WTC11 (cell line): ENCODE data around the gene RP2. TPM values are rescaled to one million over a fixed set of nuclear protein-coding genes. Genes with fewer than 3 reads are reported as not detected.

ENCODE experiments used
- ATAC-seq: fragments of 200-7000 bp; cut with Tn5 transposase; 2 replicates; pipeline ENCODE4 v1.10.0; 2021; ENCODE audit warnings: mild to moderate bottlenecking, moderate library complexity
- CTCF ChIA-PET: fragments of 300-600 bp; sonication (Branson Sonifier 250); formaldehyde crosslinking; loops from one replicate; lab custom pipeline; 2021; ENCODE audit warnings: antibody characterized with exemption; lab: Charles Lee
- POLR2A ChIA-PET: fragments of 350-600 bp; sonication (Branson Sonifier 250); formaldehyde crosslinking; loops from one replicate; lab custom pipeline; 2021; ENCODE audit warnings: antibody characterized with exemption; lab: Charles Lee
- DNase-seq: peaks from one replicate; pipeline ENCODE4 v3.0.0; 2021; ENCODE audit warnings: low spot score
- H3K27ac Mint-ChIP-seq: 2 replicates; pipeline ENCODE4 v1.8.0; 2021; ENCODE audit warnings: mixed read lengths
- H3K27me3 Mint-ChIP-seq: 2 replicates; pipeline ENCODE4 v1.8.0; 2021; ENCODE audit warnings: low read depth, mild to moderate bottlenecking, moderate library complexity, mixed read lengths
- H3K36me3 Mint-ChIP-seq: 2 replicates; pipeline ENCODE4 v1.8.0; 2021; ENCODE audit warnings: mixed read lengths
- H3K4me1 Mint-ChIP-seq: 2 replicates; pipeline ENCODE4 v1.8.0; 2022; ENCODE audit warnings: mixed read lengths
- H3K4me3 Mint-ChIP-seq: 2 replicates; pipeline ENCODE4 v1.8.0; 2021; ENCODE audit warnings: mild to moderate bottlenecking, moderate library complexity, mixed read lengths
- H3K9me3 Mint-ChIP-seq: 2 replicates; pipeline ENCODE4 v1.8.0; 2021; ENCODE audit warnings: mixed read lengths
- CBFB ChIP-seq: sonication (generic); formaldehyde crosslinking; IDR thresholded peaks from 2 replicates; pipeline ENCODE4 v1.8.1; 2022; ENCODE audit warnings: mild to moderate bottlenecking, low read depth, missing genetic modification reagents
- FOXJ3 ChIP-seq: sonication (generic); formaldehyde crosslinking; IDR thresholded peaks from 2 replicates; pipeline ENCODE4 v1.9.0; 2021; ENCODE audit warnings: missing genetic modification reagents, mild to moderate bottlenecking, borderline replicate concordance
- FOXK1 ChIP-seq: sonication (generic); formaldehyde crosslinking; IDR thresholded peaks from 2 replicates; pipeline ENCODE4 v1.8.0; 2022; ENCODE audit warnings: mild to moderate bottlenecking, moderate library complexity, missing genetic modification reagents
- GABPB1 ChIP-seq: sonication (generic); formaldehyde crosslinking; IDR thresholded peaks from 2 replicates; pipeline ENCODE4 v1.8.1; 2023; ENCODE audit warnings: mild to moderate bottlenecking, missing genetic modification reagents
- GRHL2 ChIP-seq: fragments of 250-450 bp; sonication (Bioruptor Pico); IDR thresholded peaks from 2 replicates; pipeline ENCODE4 v1.8.0; 2022; ENCODE audit warnings: mild to moderate bottlenecking, moderate library complexity; ENCODE audit not compliant: insufficient replicate concordance, severe bottlenecking
- KAT7 ChIP-seq: sonication (generic); formaldehyde crosslinking; IDR thresholded peaks from 2 replicates; pipeline ENCODE4 v1.8.1; 2023; ENCODE audit warnings: missing genetic modification reagents, mild to moderate bottlenecking, borderline replicate concordance
- NFE2L1 ChIP-seq: sonication (generic); formaldehyde crosslinking; IDR thresholded peaks from 2 replicates; pipeline ENCODE4 v1.8.1; 2023; ENCODE audit warnings: missing genetic modification reagents
- NR1H2 ChIP-seq: sonication (generic); formaldehyde crosslinking; IDR thresholded peaks from 2 replicates; pipeline ENCODE4 v1.9.0; 2021; ENCODE audit warnings: mild to moderate bottlenecking, moderate library complexity, missing genetic modification reagents
- NR3C1 ChIP-seq: sonication (generic); formaldehyde crosslinking; conservative IDR thresholded peaks from 2 replicates; pipeline ENCODE4 v1.8.1; 2023; ENCODE audit warnings: low read depth, mild to moderate bottlenecking, missing genetic modification reagents
- SP1 ChIP-seq: sonication (generic); formaldehyde crosslinking; conservative IDR thresholded peaks from 2 replicates; pipeline ENCODE4 v1.8.1; 2022; ENCODE audit warnings: missing genetic modification reagents
- total RNA-seq: library from RNA; stranded (reverse); gene quantifications from 3 replicates; pipeline ENCODE4 v1.2.3, GENCODE V29; 2021
- TF ChIP-seq, protein P1 (sequence below): sonication (generic); formaldehyde crosslinking; IDR thresholded peaks from 2 replicates; pipeline ENCODE4 v1.8.1; 2023; ENCODE audit warnings: mild to moderate bottlenecking, moderate library complexity, missing genetic modification reagents
- TF ChIP-seq, protein P2 (sequence below): sonication (generic); formaldehyde crosslinking; IDR thresholded peaks from 2 replicates; pipeline ENCODE4 v1.8.0; 2022; ENCODE audit warnings: mild to moderate bottlenecking, missing genetic modification reagents
- TF ChIP-seq, protein P3 (sequence below): fragments of 250-450 bp; sonication (Bioruptor Pico); IDR thresholded peaks from 2 replicates; pipeline ENCODE4 v1.9.0; 2021; ENCODE audit warnings: moderate library complexity, mild to moderate bottlenecking, inconsistent platforms, borderline replicate concordance
- TF ChIP-seq, protein P4 (sequence below): fragments of 250-450 bp; sonication (Bioruptor Pico); conservative IDR thresholded peaks from 2 replicates; pipeline ENCODE4 v1.9.0; 2021; ENCODE audit warnings: mild to moderate bottlenecking
- TF ChIP-seq, protein P5 (sequence below): sonication (generic); formaldehyde crosslinking; IDR thresholded peaks from 2 replicates; pipeline ENCODE4 v1.8.1; 2022; ENCODE audit warnings: mild to moderate bottlenecking, missing genetic modification reagents, moderate library complexity, borderline replicate concordance
- TF ChIP-seq, protein P6 (sequence below): fragments of 250-450 bp; sonication (Bioruptor Pico); IDR thresholded peaks from 2 replicates; pipeline ENCODE4 v1.9.0; 2021; ENCODE audit warnings: mild to moderate bottlenecking
- TF ChIP-seq, protein P7 (sequence below): fragments of 250-450 bp; sonication (Bioruptor Pico); IDR thresholded peaks from 2 replicates; pipeline ENCODE4 v1.9.0; 2021; ENCODE audit warnings: mild to moderate bottlenecking

The RP2 gene
- total RNA-seq, 1 experiment from 2014 or later: 6.9 TPM

DNA sequence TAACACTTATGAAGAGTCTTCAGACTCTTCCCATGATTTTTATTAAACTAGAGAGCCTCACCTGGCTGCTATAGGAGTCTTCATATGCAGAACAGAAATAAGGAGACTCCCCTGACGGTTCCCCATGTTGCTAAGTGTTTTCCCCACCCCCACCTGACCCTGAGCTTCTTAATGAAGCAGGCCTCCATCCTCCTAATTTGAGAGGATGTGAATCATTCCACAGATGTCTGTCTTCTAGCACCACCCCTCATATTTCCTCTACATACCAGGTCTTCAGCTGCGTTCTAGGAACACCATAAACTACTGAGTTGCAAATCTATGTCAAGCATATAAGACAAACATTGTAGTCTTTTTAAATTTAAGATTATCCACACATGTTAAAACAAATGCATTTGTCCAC, 36.9 kb downstream of the RP2 start:
- Mint-ChIP-seq H3K9me3 (no peaks in the 10 kb centered on the region), H3K27ac (no peak overlapping the region), H3K4me1 (peaks cover 19% of the 10 kb centered on the region), H3K4me3 (no peak overlapping the region), H3K36me3 (peaks cover 3% of the 10 kb centered on the region), H3K27me3 (no peaks in the 10 kb centered on the region)
- no peak for ATAC-seq
- ChIA-PET CTCF (no interaction called here), POLR2A (no interaction called here)
- DNase-seq: no peak
- TF ChIP-seq, protein P1, sequence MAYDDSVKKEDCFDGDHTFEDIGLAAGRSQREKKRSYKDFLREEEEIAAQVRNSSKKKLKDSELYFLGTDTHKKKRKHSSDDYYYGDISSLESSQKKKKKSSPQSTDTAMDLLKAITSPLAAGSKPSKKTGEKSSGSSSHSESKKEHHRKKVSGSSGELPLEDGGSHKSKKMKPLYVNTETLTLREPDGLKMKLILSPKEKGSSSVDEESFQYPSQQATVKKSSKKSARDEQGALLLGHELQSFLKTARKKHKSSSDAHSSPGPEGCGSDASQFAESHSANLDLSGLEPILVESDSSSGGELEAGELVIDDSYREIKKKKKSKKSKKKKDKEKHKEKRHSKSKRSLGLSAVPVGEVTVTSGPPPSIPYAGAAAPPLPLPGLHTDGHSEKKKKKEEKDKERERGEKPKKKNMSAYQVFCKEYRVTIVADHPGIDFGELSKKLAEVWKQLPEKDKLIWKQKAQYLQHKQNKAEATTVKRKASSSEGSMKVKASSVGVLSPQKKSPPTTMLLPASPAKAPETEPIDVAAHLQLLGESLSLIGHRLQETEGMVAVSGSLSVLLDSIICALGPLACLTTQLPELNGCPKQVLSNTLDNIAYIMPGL (CRISPR knock-in tag): no peak
- TF ChIP-seq, protein P2, sequence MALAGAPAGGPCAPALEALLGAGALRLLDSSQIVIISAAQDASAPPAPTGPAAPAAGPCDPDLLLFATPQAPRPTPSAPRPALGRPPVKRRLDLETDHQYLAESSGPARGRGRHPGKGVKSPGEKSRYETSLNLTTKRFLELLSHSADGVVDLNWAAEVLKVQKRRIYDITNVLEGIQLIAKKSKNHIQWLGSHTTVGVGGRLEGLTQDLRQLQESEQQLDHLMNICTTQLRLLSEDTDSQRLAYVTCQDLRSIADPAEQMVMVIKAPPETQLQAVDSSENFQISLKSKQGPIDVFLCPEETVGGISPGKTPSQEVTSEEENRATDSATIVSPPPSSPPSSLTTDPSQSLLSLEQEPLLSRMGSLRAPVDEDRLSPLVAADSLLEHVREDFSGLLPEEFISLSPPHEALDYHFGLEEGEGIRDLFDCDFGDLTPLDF: no peak
- TF ChIP-seq, protein P3, sequence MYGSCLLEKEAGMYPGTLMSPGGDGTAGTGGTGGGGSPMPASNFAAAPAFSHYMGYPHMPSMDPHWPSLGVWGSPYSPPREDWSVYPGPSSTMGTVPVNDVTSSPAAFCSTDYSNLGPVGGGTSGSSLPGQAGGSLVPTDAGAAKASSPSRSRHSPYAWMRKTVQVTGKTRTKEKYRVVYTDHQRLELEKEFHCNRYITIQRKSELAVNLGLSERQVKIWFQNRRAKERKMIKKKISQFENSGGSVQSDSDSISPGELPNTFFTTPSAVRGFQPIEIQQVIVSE (CRISPR knock-in tag): no peak
- TF ChIP-seq, protein P4, sequence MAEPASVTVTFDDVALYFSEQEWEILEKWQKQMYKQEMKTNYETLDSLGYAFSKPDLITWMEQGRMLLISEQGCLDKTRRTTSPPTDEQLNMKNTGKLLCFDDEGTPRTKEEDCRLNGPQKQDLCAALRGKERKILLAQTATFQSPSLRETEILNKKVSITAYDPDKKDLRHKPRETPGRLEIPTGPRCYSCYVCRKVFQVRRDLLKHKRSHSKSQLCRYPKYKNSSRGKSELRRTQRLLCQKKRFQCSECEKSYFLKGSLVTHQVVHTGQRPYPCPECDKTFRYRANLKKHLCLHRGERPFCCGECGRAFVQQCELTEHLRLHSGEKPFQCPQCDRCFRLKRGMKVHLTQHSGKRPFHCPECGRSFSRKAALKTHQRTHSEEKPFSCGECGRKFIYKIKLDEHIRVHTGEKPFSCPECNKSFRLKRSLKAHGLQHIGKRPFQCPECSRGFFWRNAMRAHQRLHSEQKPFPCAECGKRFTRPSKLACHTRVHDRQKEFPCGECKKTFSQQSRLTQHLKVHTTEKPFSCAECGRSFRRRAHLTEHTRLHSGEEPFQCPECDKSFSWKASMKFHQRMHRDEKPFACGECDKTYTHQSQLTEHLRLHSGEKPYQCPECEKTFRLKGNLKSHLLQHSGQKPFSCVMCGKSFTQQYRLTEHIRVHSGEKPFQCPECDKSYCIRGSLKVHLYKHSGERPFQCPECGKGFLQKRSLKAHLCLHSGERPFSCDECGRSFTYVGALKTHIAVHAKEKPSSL (CRISPR knock-in tag): no peak
- TF ChIP-seq CBFB (CRISPR knock-in tag) (no peak), NR3C1 (CRISPR knock-in tag) (no peak), NFE2L1 (CRISPR knock-in tag) (no peak), KAT7 (CRISPR knock-in tag) (no peak), SP1 (CRISPR knock-in tag) (no peak), NR1H2 (CRISPR knock-in tag) (no peak), FOXJ3 (CRISPR knock-in tag) (no peak), FOXK1 (CRISPR knock-in tag) (no peak), GABPB1 (CRISPR knock-in tag) (no peak), GRHL2 (CRISPR knock-in tag) (no peak)
- TF ChIP-seq, protein P5, sequence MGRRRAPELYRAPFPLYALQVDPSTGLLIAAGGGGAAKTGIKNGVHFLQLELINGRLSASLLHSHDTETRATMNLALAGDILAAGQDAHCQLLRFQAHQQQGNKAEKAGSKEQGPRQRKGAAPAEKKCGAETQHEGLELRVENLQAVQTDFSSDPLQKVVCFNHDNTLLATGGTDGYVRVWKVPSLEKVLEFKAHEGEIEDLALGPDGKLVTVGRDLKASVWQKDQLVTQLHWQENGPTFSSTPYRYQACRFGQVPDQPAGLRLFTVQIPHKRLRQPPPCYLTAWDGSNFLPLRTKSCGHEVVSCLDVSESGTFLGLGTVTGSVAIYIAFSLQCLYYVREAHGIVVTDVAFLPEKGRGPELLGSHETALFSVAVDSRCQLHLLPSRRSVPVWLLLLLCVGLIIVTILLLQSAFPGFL (CRISPR knock-in tag): no peak
- TF ChIP-seq, protein P6, sequence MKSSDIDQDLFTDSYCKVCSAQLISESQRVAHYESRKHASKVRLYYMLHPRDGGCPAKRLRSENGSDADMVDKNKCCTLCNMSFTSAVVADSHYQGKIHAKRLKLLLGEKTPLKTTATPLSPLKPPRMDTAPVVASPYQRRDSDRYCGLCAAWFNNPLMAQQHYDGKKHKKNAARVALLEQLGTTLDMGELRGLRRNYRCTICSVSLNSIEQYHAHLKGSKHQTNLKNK: no peak
- TF ChIP-seq, protein P7, sequence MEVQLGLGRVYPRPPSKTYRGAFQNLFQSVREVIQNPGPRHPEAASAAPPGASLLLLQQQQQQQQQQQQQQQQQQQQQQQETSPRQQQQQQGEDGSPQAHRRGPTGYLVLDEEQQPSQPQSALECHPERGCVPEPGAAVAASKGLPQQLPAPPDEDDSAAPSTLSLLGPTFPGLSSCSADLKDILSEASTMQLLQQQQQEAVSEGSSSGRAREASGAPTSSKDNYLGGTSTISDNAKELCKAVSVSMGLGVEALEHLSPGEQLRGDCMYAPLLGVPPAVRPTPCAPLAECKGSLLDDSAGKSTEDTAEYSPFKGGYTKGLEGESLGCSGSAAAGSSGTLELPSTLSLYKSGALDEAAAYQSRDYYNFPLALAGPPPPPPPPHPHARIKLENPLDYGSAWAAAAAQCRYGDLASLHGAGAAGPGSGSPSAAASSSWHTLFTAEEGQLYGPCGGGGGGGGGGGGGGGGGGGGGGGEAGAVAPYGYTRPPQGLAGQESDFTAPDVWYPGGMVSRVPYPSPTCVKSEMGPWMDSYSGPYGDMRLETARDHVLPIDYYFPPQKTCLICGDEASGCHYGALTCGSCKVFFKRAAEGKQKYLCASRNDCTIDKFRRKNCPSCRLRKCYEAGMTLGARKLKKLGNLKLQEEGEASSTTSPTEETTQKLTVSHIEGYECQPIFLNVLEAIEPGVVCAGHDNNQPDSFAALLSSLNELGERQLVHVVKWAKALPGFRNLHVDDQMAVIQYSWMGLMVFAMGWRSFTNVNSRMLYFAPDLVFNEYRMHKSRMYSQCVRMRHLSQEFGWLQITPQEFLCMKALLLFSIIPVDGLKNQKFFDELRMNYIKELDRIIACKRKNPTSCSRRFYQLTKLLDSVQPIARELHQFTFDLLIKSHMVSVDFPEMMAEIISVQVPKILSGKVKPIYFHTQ: no peak
